Erythroblast (primary cell): ENCODE measurements around the gene EXOC1L.

Experiments used
- GATA1 ChIP-seq: IDR thresholded peaks from 2 replicates; pipeline ENCODE4 v1.6.1; 2011; ENCODE audit warnings: low read depth, mild to moderate bottlenecking, control low read depth, low read length, moderate library complexity
- POLR2A ChIP-seq: IDR thresholded peaks from 2 replicates; pipeline ENCODE4 v1.6.1; 2011; ENCODE audit warnings: mild to moderate bottlenecking, low read length

DNA sequence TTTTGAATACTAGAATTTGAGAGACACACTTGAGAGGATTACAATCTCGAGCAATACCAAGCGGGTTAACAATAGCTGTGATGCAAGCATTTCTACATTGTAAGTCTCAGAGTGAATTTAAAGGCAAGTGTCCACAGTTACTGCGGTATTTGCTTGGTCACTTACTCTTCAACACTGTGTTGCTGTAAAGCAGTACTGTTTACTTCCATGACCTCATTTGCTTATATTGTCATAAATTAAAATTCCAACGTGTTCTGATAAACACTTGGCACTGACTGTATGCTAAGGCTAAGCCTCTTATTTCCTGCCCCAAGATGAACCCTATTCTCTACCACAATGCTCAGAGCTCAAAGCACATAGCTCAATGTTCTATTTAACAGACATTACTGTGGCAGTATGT, 11.1 kb downstream of the EXOC1L start:
- no peak for TF ChIP-seq POLR2A
- TF ChIP-seq GATA1, result no peak
